Effector memory CD8-positive, alpha-beta T cell (primary cell): ENCODE data around the gene AGPAT3.
A peak's percentile ranks its signal among the peaks of the same experiment; 100 is the strongest.

Source experiments
- ATAC-seq: fragments of 150-1000 bp; cut with Tn5 transposase; replicated peaks from 2 replicates; pipeline ENCODE4 v1.10.0; 2021; ENCODE audit warnings: mild to moderate bottlenecking, moderate library complexity
- DNase-seq, 3 experiments: peaks; one replicate each; pipeline ENCODE4 v3.0.0; 2021
- H3K27ac Mint-ChIP-seq, 2 donors: one replicate each; pipeline ENCODE4 v1.8.0; 2022; ENCODE audit warnings: mild to moderate bottlenecking in 2 of 2, mixed read lengths in 2 of 2, moderate library complexity in 2 of 2
- H3K27me3 Mint-ChIP-seq, 2 donors: one replicate each; pipeline ENCODE4 v1.8.0; 2022; ENCODE audit warnings: mixed read lengths in 2 of 2
- H3K36me3 Mint-ChIP-seq: one replicate; pipeline ENCODE4 v1.8.0; 2022; ENCODE audit warnings: mild to moderate bottlenecking, moderate library complexity, mixed read lengths; ENCODE audit not compliant: insufficient read depth
- H3K4me1 Mint-ChIP-seq, 2 donors: one replicate each; pipeline ENCODE4 v1.8.0; 2022; ENCODE audit warnings: low read depth in 2 of 2, mixed read lengths in 2 of 2
- H3K4me3 Mint-ChIP-seq, 2 donors: one replicate each; pipeline ENCODE4 v1.8.0; 2022; ENCODE audit warnings: mild to moderate bottlenecking in 2 of 2, mixed read lengths in 2 of 2, moderate library complexity in 2 of 2
- H3K9me3 Mint-ChIP-seq, 2 donors: one replicate each; pipeline ENCODE4 v1.8.0; 2022; ENCODE audit warnings: mixed read lengths in 2 of 2

AGPAT3 gene

DNA sequence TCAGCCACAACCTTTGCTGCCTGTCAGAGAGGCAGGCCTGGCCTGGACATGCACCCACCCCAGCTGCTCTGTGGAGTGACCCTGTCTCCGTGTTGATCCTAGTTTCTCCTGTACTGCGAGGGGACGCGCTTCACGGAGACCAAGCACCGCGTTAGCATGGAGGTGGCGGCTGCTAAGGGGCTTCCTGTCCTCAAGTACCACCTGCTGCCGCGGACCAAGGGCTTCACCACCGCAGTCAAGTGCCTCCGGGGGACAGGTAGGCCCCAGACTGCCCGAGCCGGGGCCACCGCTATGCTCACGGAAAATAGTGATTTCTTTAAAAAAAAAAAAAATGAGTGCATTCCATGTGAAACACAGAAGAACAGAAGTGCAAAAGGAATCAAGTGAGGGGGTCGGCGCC lies 105.5 kb downstream of the AGPAT3 start:
- no peak overlapping the region for H3K4me3 Mint-ChIP-seq
- H3K4me1 Mint-ChIP-seq, result peaks cover 9 to 18% of the 10 kb centered on the region in 2 donors
- no peaks in the 10 kb centered on the region for H3K9me3 Mint-ChIP-seq
- H3K36me3 Mint-ChIP-seq, result peaks cover 28% of the 10 kb centered on the region
- ATAC-seq, result no peak
- no peaks in the 10 kb centered on the region for H3K27me3 Mint-ChIP-seq
- H3K27ac Mint-ChIP-seq, result no peak overlapping the region
- no peak for DNase-seq

DNA sequence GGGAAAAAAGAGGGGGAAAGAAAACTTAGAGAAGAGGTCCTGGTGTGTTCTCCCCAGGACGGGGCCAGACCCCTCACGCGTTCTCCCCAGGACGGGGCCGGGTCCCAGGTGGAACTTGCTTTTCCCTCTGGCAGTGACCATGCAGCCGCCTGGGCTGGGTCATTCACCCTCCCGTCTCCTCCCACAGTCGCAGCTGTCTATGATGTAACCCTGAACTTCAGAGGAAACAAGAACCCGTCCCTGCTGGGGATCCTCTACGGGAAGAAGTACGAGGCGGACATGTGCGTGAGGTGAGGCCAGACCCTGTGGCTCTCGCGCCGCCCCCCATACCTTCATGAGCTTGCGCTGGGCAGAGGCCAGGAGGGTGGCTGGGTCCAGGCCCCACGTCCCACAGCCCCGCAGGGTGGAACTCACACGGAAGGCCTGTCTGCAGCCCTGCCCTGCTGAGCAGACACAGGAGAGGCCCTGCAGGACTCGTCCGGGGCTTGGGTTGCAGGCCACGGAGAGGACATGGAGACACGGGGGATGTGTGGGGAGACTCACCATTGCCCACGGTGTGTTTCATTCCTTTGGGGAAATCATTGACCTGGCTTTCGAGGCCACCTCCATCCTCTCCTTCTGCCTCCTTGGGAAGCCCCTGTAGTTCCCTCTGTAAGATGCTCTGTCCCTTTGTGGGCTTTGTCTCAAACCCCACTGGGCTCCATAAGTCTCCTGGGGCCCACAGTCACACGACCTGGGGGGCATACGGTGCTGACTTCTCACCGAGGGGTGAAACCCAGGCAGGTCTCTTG lies 106.4 kb downstream of the AGPAT3 start:
- Mint-ChIP-seq H3K36me3 (peaks cover 28% of the 10 kb centered on the region), H3K27ac (no peak overlapping the region)

DNA sequence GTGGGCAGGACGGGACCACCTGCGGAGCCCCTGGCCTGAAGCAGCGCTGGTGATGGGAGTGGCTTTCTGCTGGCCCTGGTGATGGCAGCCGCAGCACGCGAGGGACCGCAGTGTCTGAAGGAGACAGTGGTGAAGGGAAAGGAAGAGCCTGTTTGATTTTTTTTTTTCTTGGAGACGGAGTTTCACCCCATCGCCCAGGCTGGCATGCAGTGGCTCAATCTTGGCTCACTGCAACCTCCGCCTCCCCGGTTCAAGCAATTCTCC lies 106.9 kb downstream of the AGPAT3 start:
- no peak overlapping the region for H3K27ac Mint-ChIP-seq
- H3K4me3 Mint-ChIP-seq, result no peak overlapping the region
- H3K9me3 Mint-ChIP-seq, result no peaks in the 10 kb centered on the region
- H3K27me3 Mint-ChIP-seq, result no peaks in the 10 kb centered on the region
- H3K36me3 Mint-ChIP-seq, result peaks cover 28% of the 10 kb centered on the region
- peaks cover 11 to 18% of the 10 kb centered on the region in 2 donors for H3K4me1 Mint-ChIP-seq
- DNase-seq, result no peak
- ATAC-seq, result no peak

More for the DNA sequence above, 106.4 kb downstream of the AGPAT3 start:
- DNase-seq (no peak), ATAC-seq (no peak)
- Mint-ChIP-seq H3K4me3 (no peak overlapping the region), H3K27me3 (no peaks in the 10 kb centered on the region), H3K4me1 (peaks cover 11 to 18% of the 10 kb centered on the region in 2 donors), H3K9me3 (no peaks in the 10 kb centered on the region)

DNA sequence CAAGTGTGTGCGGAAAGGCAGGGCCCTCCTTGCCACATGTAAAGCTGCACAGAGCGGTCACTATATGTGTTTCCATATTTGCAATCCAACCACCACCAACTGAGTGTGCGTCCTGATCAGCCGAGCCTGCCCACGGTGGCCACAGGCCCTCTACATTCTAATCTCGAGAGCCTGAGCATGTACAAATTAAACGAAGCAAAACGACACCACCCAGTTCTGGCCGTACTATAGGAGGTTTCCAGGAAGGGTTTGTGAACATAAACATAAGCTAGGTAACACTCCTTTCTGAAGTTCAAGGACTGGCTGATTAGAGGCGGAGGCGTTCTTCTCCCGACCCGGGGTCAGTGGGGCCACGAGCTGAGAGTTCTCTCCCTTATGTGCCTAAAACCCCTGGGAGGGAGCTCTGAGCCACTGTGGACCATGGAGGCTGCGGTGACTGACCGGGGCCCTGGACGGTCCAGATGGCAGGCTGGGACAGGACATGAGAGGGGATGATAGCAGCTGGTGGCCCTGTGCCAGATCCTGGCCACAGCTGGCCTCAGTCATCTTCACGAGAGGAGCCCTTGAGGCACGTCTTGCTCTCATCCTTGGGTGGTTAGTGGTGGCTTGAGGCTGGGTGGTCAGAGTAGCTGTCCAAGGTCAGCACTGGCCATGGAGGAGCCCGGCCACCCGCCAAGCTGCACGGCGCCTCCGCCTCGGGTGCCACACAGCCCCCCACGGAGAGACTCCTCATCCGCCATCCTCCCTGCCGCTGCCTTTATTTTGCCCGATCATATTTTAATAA lies 108.0 kb downstream of the AGPAT3 start:
- H3K9me3 Mint-ChIP-seq, result no peaks in the 10 kb centered on the region
- DNase-seq, result no peak
- peaks cover 11 to 14% of the 10 kb centered on the region in 2 donors for H3K4me1 Mint-ChIP-seq
- H3K4me3 Mint-ChIP-seq, result no peak overlapping the region
- H3K27me3 Mint-ChIP-seq, result no peaks in the 10 kb centered on the region
- no peak overlapping the region for H3K27ac Mint-ChIP-seq
- H3K36me3 Mint-ChIP-seq, result peaks cover 35% of the 10 kb centered on the region
- no peak for ATAC-seq

DNA sequence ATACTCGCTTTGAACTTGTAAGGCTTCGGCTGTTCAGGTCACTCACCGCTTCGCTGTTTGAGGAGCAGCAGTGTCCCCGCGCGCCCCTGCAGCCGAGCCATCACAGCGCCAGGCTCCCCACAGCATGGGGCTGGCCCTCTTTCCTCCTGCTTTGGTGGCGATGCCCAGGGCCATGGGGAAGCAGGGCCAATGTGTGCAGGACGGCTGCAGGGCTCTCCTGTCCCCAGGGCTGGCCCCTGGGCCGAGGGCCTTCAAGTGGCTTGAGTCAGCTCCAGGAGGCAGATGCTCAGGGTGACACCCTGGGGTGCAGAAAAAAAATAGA lies 108.6 kb downstream of the AGPAT3 start:
- Mint-ChIP-seq H3K4me1 (peaks cover 11 to 14% of the 10 kb centered on the region in 2 donors), H3K27me3 (no peaks in the 10 kb centered on the region), H3K9me3 (no peaks in the 10 kb centered on the region), H3K36me3 (peaks cover 37% of the 10 kb centered on the region), H3K27ac (peak overlapping the region in 1 of 2 donors; percentile 0), H3K4me3 (no peak overlapping the region)
- DNase-seq (no peak), ATAC-seq (no peak)

DNA sequence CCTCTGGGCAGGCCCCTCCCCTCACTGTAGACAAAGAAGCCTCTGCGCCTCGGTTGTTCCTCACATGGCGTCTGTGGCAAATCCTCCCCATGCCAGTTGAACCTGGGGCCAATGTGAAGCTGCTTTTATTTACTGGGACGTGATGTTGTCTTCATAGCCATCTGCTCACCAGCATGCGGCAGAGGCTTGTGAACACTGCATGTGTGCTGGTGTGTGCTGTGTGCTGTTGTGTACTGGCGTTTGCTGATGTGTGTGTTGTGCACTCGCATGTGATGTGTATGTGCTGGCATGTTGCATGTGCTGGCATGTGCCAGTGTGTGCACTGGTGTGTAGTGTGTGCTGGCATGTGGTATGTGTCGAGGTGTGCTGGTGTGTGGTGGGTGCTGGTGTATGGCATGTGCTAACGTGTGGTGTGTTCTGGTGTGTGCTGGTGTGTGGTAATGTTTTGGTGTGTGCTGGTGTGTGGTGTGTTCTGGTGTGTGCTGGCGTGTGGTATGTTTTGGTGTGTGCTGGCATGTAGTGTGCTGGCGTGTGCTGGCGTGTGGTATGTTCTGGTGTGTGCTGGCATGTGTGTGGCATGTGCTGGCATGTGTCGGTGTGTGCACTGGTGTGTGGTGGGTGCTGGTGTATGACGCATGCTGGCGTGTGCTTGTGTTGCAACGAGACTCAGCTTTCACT lies 109.9 kb downstream of the AGPAT3 start:
- DNase-seq (no peak), ATAC-seq (peak; percentile 22)
- Mint-ChIP-seq H3K27me3 (no peaks in the 10 kb centered on the region), H3K4me1 (peaks cover 11 to 14% of the 10 kb centered on the region in 2 donors), H3K4me3 (no peak overlapping the region), H3K36me3 (peaks cover 35% of the 10 kb centered on the region), H3K27ac (peak overlapping the region in 1 of 2 donors; percentile 0), H3K9me3 (no peaks in the 10 kb centered on the region)

DNA sequence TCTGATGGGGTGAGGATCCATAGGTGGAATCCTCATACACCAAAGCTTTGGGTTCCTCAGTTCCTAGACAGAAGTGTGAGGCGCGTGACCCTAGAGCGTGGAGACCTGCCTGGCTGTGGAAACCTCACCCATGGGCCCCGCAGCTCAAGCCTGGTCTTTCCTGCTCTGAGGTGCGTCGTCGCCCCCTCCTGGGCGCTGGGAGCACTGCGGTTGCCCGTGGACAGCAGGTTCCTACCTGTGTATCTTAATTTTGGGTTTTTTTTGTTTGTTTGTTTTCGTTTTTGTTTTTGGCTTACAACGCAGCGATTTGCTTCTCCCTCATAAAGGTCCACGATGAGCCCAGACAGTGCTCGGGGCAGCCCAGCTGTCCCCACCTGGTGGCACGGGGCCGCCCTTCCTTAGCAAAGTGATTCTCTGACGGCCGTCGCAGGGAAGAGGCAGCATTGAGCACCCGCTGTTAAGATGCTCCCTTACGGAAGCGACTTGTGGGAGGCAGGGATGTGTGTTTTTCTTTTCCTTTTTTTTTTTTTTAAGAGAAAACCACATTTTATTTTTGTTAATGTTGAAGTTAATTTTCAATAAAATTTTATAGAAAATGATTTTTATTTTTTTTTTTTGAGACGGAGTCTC lies 110.6 kb downstream of the AGPAT3 start:
- Mint-ChIP-seq H3K9me3 (no peaks in the 10 kb centered on the region), H3K4me1 (peaks cover 11 to 14% of the 10 kb centered on the region in 2 donors), H3K4me3 (no peak overlapping the region), H3K27me3 (no peaks in the 10 kb centered on the region), H3K27ac (peak overlapping the region in 1 of 2 donors; percentile 0), H3K36me3 (peaks cover 33% of the 10 kb centered on the region)
- DNase-seq (peak; percentile 76 to 83 (median 77)), ATAC-seq (peak; percentile 98)

DNA sequence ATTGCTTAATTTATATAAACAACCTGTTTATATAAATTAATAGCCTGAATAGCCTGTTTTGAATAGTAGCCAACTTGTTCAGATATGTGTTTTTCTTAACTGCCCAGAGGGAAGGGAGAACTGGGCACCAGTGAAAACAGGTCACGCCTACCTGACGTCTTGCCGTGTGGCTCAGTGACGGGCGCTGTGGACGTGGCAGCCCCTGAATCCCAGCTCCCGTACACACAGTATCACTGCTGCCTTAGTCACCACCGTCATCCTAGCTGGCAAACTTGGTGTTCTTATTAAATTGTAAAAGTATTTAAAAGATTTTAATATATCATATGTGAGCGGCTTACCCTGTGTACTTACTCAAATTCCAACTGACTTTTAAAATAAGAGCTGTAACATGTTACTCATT lies 111.6 kb downstream of the AGPAT3 start:
- Mint-ChIP-seq H3K9me3 (no peaks in the 10 kb centered on the region), H3K27ac (no peak overlapping the region), H3K4me3 (no peak overlapping the region), H3K27me3 (no peaks in the 10 kb centered on the region), H3K4me1 (peaks cover 11 to 14% of the 10 kb centered on the region in 2 donors), H3K36me3 (peaks cover 29% of the 10 kb centered on the region)
- no peak for ATAC-seq
- no peak for DNase-seq

DNA sequence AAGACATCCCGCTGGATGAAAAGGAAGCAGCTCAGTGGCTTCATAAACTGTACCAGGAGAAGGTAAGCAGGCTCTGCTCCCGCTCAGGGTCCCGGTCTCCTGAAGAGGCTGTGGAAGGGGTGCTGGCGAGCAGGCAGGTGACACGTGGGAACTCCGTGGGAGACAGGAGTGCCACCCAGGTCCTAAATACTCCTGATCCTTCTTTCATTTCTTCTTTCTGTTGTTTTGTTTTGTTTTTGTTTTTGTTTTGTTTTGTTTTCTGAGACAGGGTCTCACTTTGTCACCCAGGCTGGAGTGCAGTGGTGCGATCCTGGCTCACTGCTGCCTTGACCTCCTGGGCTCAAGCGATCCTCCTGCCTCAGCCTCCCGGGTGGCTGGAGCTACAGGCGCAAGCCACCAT lies 113.0 kb downstream of the AGPAT3 start:
- Mint-ChIP-seq H3K27me3 (no peaks in the 10 kb centered on the region), H3K4me3 (no peak overlapping the region), H3K9me3 (no peaks in the 10 kb centered on the region), H3K4me1 (peaks cover 11 to 14% of the 10 kb centered on the region in 2 donors), H3K27ac (peak overlapping the region in 1 of 2 donors; percentile 56), H3K36me3 (peaks cover 29% of the 10 kb centered on the region)
- DNase-seq (no peak), ATAC-seq (no peak)

DNA sequence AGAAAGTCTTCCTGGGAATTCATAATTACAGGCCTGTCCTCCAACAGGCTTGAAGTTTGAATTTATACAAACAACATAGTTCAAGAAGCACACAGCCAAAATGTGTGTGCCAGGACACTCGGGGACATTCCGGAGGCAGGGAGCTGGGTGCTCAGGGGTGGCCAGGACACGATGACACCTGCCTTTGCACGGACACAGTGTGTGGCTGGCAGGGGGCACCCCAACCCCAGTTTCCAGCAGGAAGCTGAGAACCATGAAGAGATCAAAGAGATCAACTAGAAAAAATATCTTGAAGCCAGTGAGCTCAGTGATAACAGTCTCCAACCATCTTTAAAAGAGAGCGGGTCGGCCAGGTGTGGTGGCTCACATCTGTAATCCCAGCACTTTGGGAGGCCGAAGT lies 114.6 kb downstream of the AGPAT3 start:
- H3K27ac Mint-ChIP-seq, result no peak overlapping the region
- no peak overlapping the region for H3K4me3 Mint-ChIP-seq
- no peak for ATAC-seq
- peaks cover 29% of the 10 kb centered on the region for H3K36me3 Mint-ChIP-seq
- H3K27me3 Mint-ChIP-seq, result no peaks in the 10 kb centered on the region
- no peaks in the 10 kb centered on the region for H3K9me3 Mint-ChIP-seq
- H3K4me1 Mint-ChIP-seq, result peaks cover 5 to 10% of the 10 kb centered on the region in 2 donors
- no peak for DNase-seq

DNA sequence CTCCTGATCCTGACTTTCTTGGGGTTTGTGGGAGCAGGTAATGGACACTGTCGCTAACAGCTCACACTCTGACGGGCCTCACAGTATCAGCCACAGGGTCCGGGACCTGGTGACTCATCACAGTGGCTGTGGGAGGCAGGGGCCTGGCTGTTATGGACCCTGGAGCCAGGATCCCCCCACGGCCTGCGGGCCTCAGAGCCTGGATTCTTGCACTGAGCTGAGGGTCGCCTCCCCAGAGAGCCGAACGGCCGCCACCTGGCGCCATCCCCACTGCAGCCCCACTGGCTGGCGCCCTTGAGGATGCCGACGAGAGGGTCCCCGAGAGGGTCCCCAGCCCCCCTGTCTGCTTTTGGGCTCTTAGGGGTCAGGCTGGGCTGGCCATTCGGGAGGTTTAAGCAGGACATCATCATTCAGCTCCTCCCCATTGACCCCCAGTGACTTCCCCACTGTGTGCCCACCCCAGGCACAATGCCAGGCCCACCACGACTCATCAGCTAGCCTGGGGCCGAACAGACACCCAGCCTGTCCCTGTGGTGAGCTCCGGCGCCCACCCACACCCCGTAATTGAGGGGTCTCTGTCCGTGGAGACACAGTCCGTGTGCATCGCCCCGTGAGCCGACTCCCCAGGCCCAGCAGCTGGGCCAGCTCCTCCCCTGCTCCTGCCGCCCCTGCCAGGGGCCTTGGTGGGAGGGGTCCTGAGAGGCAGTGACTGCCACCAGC lies 116.3 kb downstream of the AGPAT3 start:
- ATAC-seq, result no peak
- no peak overlapping the region for H3K27ac Mint-ChIP-seq
- H3K4me1 Mint-ChIP-seq, result peaks cover 7 to 11% of the 10 kb centered on the region in 2 donors
- no peak for DNase-seq
- H3K4me3 Mint-ChIP-seq, result no peak overlapping the region
- H3K9me3 Mint-ChIP-seq, result no peaks in the 10 kb centered on the region
- no peaks in the 10 kb centered on the region for H3K27me3 Mint-ChIP-seq
- peaks cover 25% of the 10 kb centered on the region for H3K36me3 Mint-ChIP-seq

DNA sequence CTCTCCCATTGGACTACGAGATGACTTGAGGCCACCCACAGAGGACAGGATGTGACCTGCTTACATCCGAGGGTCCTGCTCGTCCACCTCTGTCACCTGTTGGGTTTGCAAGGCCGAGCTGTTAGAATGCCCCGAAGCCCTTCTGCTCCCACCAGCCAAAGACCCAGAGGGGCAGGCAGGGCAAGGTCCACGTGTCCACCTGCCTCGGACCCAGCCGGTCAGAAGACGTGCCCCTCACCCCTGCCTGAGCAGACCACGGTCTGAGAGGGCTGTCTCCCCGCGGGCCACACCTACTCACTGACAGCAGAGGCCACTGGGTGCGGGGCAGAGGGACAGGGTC lies 116.8 kb downstream of the AGPAT3 start:
- ATAC-seq (no peak), DNase-seq (no peak)
- Mint-ChIP-seq H3K27me3 (no peaks in the 10 kb centered on the region), H3K4me1 (peaks cover 7 to 13% of the 10 kb centered on the region in 2 donors), H3K4me3 (no peak overlapping the region), H3K36me3 (peaks cover 25% of the 10 kb centered on the region), H3K9me3 (no peaks in the 10 kb centered on the region), H3K27ac (peak overlapping the region in 1 of 2 donors; percentile 41)

DNA sequence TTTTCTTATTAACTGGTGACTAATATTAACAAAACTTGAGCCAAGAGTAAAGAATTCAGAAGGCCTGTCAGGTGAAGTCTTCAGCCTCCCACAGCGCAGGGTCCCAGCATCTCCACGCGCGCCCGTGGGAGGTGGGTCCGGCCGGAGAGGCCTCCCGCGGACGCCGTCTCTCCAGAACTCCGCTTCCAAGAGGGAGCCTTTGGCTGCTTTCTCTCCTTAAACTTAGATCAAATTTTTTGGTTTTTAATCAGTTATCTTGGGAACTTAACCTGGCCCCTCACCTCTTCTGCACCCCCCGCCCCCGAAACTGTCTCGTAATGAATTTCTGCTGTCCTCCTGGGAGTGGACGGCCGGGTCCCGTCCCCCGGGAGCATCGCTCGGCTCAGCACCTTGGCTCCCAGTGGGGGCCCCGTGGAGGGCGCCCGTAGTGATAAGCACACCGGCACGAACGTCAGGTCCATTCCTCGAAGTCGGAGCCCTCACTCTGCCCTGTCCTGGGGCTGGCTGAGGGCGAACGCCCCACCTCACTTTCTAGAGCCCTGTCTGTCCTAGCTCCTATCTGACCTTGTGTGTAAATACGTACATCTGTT lies 117.6 kb downstream of the AGPAT3 start:
- peaks cover 7 to 13% of the 10 kb centered on the region in 2 donors for H3K4me1 Mint-ChIP-seq
- peaks cover 20% of the 10 kb centered on the region for H3K36me3 Mint-ChIP-seq
- H3K9me3 Mint-ChIP-seq, result no peaks in the 10 kb centered on the region
- DNase-seq (no peak), ATAC-seq (no peak)
- no peaks in the 10 kb centered on the region for H3K27me3 Mint-ChIP-seq
- H3K27ac Mint-ChIP-seq, result peak overlapping the region in 1 of 2 donors; percentile 41
- no peak overlapping the region for H3K4me3 Mint-ChIP-seq
